Vagina (tissue), 2 donors: ENCODE data around the gene TBX3. TPM values are rescaled to one million over a fixed set of nuclear protein-coding genes. Genes with fewer than 3 reads are reported as not detected.

Experiments
- DNase-seq, 2 donors: peaks; one replicate each; pipeline ENCODE4 v3.0.0-alpha.2; 2017; ENCODE audit errors: extremely low spot score in 2 of 2
- H3K27ac ChIP-seq: fragments of 200-600 bp; sonication (generic); one replicate; pipeline ENCODE4 v1.5.1; 2019
- H3K27me3 ChIP-seq: fragments of 200-600 bp; sonication (generic); one replicate; pipeline ENCODE4 v1.5.1; 2019
- H3K36me3 ChIP-seq, 2 donors: fragments of 200-600 bp; sonication (generic); one replicate each; pipeline ENCODE4 v1.5.1; 2017 to 2019
- H3K4me1 ChIP-seq: fragments of 200-600 bp; sonication (generic); one replicate; pipeline ENCODE4 v1.5.1; 2019
- H3K4me3 ChIP-seq, 2 donors: fragments of 200-600 bp; sonication (generic); 1 replicate in 1 of 2; 2 replicates in 1 of 2; pipeline ENCODE4 v1.5.1; 2016 to 2019
- H3K9me3 ChIP-seq: fragments of 200-600 bp; sonication (generic); one replicate; pipeline ENCODE4 v1.5.1; 2019
- CTCF ChIP-seq, 3 experiments: fragments of 450-650 bp in 2 of 3; fragments of 200-600 bp in 1 of 3; sonication (generic) in 1 of 3; IDR thresholded peaks; one replicate each; pipeline ENCODE4 v1.5.1; 2017 to 2019; ENCODE audit warnings: antibody characterized with exemption in 3 of 3, mild to moderate bottlenecking in 2 of 3, moderate library complexity in 2 of 3
- POLR2A ChIP-seq, 2 donors: fragments of 450-650 bp; IDR thresholded peaks; one replicate each; pipeline ENCODE4 v1.6.1; 2017; ENCODE audit warnings: antibody characterized with exemption in 2 of 2, mild to moderate bottlenecking in 2 of 2, moderate library complexity in 2 of 2
- POLR2AphosphoS5 ChIP-seq, 2 donors: sonication (generic); formaldehyde crosslinking; IDR thresholded peaks; one replicate each; pipeline ENCODE4 v1.9.0; 2017; ENCODE audit warnings: antibody characterized with exemption in 2 of 2, mild to moderate bottlenecking in 2 of 2, low read depth in 1 of 2; ENCODE audit not compliant: insufficient read depth in 1 of 2
- intact Hi-C: fragments of 100-400 bp; cut with DNase I; formaldehyde crosslinking; loops from one replicate; pipeline ENCODE4 v1.15.1; 2023
- total RNA-seq: library from RNA; depleted of rRNA; stranded (reverse); fragments of >200 nt; gene quantifications from one replicate; pipeline ENCODE4 v1.2.3, GENCODE V29; 2016

The TBX3 gene
- total RNA-seq, 1 donor from 2014 or later, result 57.0 TPM

GRCh38 chr12:114682106-114682784, 1.7 kb downstream of the TBX3 start:
- no peak for DNase-seq
- peaks cover 0 to 4% of the 10 kb centered on the region in 2 donors for H3K36me3 ChIP-seq
- peak overlapping the region; percentile 82 to 90 for H3K4me3 ChIP-seq
- H3K4me1 ChIP-seq, result peaks cover 31% of the 10 kb centered on the region
- intact Hi-C loops, result no loop called here
- no peaks in the 10 kb centered on the region for H3K27me3 ChIP-seq
- no peaks in the 10 kb centered on the region for H3K9me3 ChIP-seq
- no peak for TF ChIP-seq POLR2A (IDR thresholded peaks at IDR 0.05)
- no peak for TF ChIP-seq CTCF (IDR thresholded peaks at IDR 0.05)
- TF ChIP-seq POLR2AphosphoS5 (IDR thresholded peaks at IDR 0.05; ENCODE audit: insufficient read depth in 1 of 2, low read depth in 1 of 2), result no peak
- peak overlapping the region; percentile 99 for H3K27ac ChIP-seq

DNA sequence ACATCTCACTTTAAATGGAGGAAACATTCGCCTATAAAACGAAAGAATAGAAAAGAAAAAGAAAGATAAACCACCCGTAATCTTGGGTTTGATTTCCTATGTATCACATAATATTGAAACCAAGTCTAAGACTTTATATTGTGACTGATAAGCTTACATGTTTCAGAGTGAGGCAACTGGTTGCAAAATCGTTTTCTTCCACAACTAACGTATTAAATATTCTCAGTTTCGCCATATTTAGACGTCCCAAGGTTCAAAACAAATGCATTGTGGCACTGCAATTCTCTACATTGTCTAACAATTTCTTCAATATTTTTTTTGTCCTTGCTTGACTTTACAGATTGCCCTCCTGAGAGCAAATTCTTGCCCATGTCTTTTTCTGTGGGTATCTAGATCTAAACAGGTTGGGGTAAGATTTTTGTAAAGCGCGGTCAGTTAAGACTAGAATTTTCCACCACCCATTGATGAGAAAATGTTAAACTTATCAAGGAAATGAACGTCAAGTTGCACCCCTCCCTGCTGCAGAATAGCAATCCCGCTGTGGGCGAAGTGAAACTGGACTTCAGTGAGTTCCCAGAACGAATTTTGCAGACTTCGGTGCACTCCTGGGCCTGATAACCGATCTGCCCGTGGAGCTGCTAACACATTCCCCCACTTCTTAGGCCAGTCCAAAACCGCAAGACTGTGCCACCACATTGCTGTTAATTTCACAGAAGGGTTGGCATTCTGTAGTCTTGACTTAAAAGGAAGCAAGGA, 2.7 kb downstream of the TBX3 start:
- H3K9me3 ChIP-seq, result no peaks in the 10 kb centered on the region
- H3K36me3 ChIP-seq, result peaks cover 0 to 7% of the 10 kb centered on the region in 2 donors
- H3K27ac ChIP-seq, result peak overlapping the region; percentile 99
- DNase-seq, result no peak
- intact Hi-C loops, result no loop called here
- TF ChIP-seq POLR2A (IDR thresholded peaks at IDR 0.05) (no peak), POLR2AphosphoS5 (IDR thresholded peaks at IDR 0.05; ENCODE audit: insufficient read depth in 1 of 2, low read depth in 1 of 2) (peak in 1 of 2 donors; percentile 14)
- peaks cover 31% of the 10 kb centered on the region for H3K4me1 ChIP-seq
- H3K27me3 ChIP-seq, result no peaks in the 10 kb centered on the region
- H3K4me3 ChIP-seq, result peak overlapping the region; percentile 82 to 90

DNA sequence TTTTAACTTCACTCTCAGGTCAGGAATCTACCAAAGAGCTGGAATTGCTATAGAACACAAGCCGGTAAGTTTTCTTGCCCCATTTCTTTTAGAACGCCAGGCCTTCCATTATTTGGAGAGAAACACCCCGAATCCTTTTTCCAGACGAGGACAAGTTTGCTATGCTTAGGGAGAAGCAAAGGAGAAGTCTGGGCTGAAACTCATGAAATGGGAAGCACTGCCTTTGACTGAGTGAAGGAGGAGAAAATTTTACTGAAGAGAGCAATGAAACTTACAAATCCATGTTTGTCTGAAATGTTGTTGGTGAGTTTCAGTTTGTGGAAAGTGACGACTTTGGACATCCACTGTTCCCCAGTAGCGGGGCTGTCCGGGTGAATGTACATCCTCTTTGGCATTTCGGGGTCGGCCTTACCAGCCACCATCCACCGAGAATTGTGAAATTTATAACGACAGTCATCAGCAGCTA, 3.3 kb downstream of the TBX3 start:
- intact Hi-C loops, result no loop called here
- peak overlapping the region; percentile 99 for H3K27ac ChIP-seq
- peak overlapping the region; percentile 82 to 90 for H3K4me3 ChIP-seq
- TF ChIP-seq CTCF (IDR thresholded peaks at IDR 0.05) (no peak), POLR2A (IDR thresholded peaks at IDR 0.05) (no peak), POLR2AphosphoS5 (IDR thresholded peaks at IDR 0.05; ENCODE audit: insufficient read depth in 1 of 2, low read depth in 1 of 2) (no peak)
- peaks cover 36% of the 10 kb centered on the region for H3K4me1 ChIP-seq
- H3K27me3 ChIP-seq, result no peaks in the 10 kb centered on the region
- no peak for DNase-seq
- H3K36me3 ChIP-seq, result peaks cover 0 to 7% of the 10 kb centered on the region in 2 donors
- no peaks in the 10 kb centered on the region for H3K9me3 ChIP-seq

GRCh38 chr12:114679942-114680341, 4.0 kb downstream of the TBX3 start:
- Histone ChIP-seq H3K4me1 (peaks cover 43% of the 10 kb centered on the region), H3K4me3 (peak overlapping the region; percentile 82 to 90), H3K9me3 (no peaks in the 10 kb centered on the region), H3K36me3 (peaks cover 0 to 7% of the 10 kb centered on the region in 2 donors), H3K27ac (peak overlapping the region; percentile 99), H3K27me3 (no peaks in the 10 kb centered on the region)
- no peak for DNase-seq
- TF ChIP-seq CTCF (IDR thresholded peaks at IDR 0.05), result no peak
- no peak for TF ChIP-seq POLR2A (IDR thresholded peaks at IDR 0.05)
- TF ChIP-seq POLR2AphosphoS5 (IDR thresholded peaks at IDR 0.05; ENCODE audit: insufficient read depth in 1 of 2, low read depth in 1 of 2), result no peak
- intact Hi-C loops, result no loop called here

DNA sequence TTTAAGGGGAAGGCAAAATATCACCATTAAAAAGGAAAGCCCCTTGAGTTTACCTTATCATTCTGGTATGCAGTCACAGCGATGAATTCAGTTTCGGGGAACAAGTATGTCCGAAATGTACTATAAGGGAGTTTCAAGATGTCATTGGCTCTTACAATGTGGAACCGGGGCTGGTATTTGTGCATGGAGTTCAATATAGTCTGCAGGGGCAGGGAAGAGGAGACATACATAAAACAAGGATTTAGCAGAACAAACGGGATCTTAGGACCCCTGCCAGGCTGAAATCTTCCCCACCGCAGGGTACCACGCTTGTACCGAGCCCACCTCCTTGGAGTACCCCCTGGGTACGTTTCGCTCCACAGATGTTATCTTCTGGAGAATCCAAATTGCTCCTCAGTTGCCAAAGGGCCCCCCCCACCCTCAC, 4.5 kb downstream of the TBX3 start:
- intact Hi-C loops, result no loop called here
- no peak for DNase-seq
- peak overlapping the region; percentile 82 to 90 for H3K4me3 ChIP-seq
- no peaks in the 10 kb centered on the region for H3K9me3 ChIP-seq
- H3K4me1 ChIP-seq, result peaks cover 45% of the 10 kb centered on the region
- H3K36me3 ChIP-seq, result peaks cover 0 to 12% of the 10 kb centered on the region in 2 donors
- peak overlapping the region; percentile 99 for H3K27ac ChIP-seq
- no peak for TF ChIP-seq CTCF (IDR thresholded peaks at IDR 0.05)
- TF ChIP-seq POLR2A (IDR thresholded peaks at IDR 0.05), result no peak
- TF ChIP-seq POLR2AphosphoS5 (IDR thresholded peaks at IDR 0.05; ENCODE audit: insufficient read depth in 1 of 2, low read depth in 1 of 2), result no peak
- H3K27me3 ChIP-seq, result no peaks in the 10 kb centered on the region
